Measurements from ENCODE around the gene CIZ1.
A peak's percentile ranks its signal among the peaks of the same experiment; 100 is the strongest.

The CIZ1 gene

GRCh38 chr9:128178806-128179431, 12.5 kb downstream of the CIZ1 start:
- no peak overlapping the region for H3K4me3 ChIP-seq (ENCODE audit: control insufficient read depth in 1 of 7, extremely low read depth in 1 of 7, insufficient read depth in 4 of 7, low read depth in 2 of 7, low read length in 6 of 7)
- ChIA-PET CTCF (no interaction called here), POLR2A (no interaction called here)
- H3K27ac ChIP-seq (ENCODE audit: insufficient read depth in 1 of 2, low read depth in 1 of 2, low read length in 2 of 2, poor library complexity in 1 of 2, severe bottlenecking in 2 of 2), result no peak overlapping the region
- peaks cover 15 to 81% (median 57%) of the 10 kb centered on the region in 4 experiments for H3K36me3 ChIP-seq (ENCODE audit: control insufficient read depth in 4 of 4, insufficient read depth in 4 of 4, low read length in 3 of 4)
- no peaks in the 10 kb centered on the region for H3K4me1 ChIP-seq (ENCODE audit: control extremely low read depth in 1 of 4, control insufficient read depth in 4 of 4, insufficient read depth in 4 of 4, low read length in 3 of 4)
- H3K9me3 ChIP-seq (ENCODE audit: control extremely low read depth in 1 of 5, control insufficient read depth in 4 of 5, insufficient read depth in 2 of 5, low read depth in 1 of 5, low read length in 4 of 5), result peaks cover 0 to 16% (median 13%) of the 10 kb centered on the region in 5 experiments
- DNase-seq, result no peak
- 93% methylated on average over 9 of the region's 11 CpGs for WGBS (ENCODE audit: insufficient coverage)
- no peaks in the 10 kb centered on the region for H3K27me3 ChIP-seq (replicated peaks in 2 of 5; ENCODE audit: control insufficient read depth in 4 of 5, insufficient read depth in 5 of 5, low read length in 4 of 5)

GRCh38 chr9:128175726-128176125, 15.6 kb downstream of the CIZ1 start:
- H3K9me3 ChIP-seq (ENCODE audit: control extremely low read depth in 1 of 5, control insufficient read depth in 4 of 5, insufficient read depth in 2 of 5, low read depth in 1 of 5, low read length in 4 of 5), result peaks cover 0 to 16% (median 13%) of the 10 kb centered on the region in 5 experiments
- H3K27ac ChIP-seq (ENCODE audit: insufficient read depth in 1 of 2, low read depth in 1 of 2, low read length in 2 of 2, poor library complexity in 1 of 2, severe bottlenecking in 2 of 2), result no peak overlapping the region
- H3K27me3 ChIP-seq (replicated peaks in 2 of 5; ENCODE audit: control insufficient read depth in 4 of 5, insufficient read depth in 5 of 5, low read length in 4 of 5), result no peaks in the 10 kb centered on the region
- ChIA-PET POLR2A (no interaction called here), CTCF (interaction anchor here (1.1 kb wide), 2 partner anchors 10 to 14 kb away, joined by 3 read pairs; no protein-coding TSS in a partner anchor)
- 100% methylated on average over 2 of the region's 2 CpGs for WGBS (ENCODE audit: insufficient coverage)
- peaks cover 12 to 70% (median 47%) of the 10 kb centered on the region in 4 experiments for H3K36me3 ChIP-seq (ENCODE audit: control insufficient read depth in 4 of 4, insufficient read depth in 4 of 4, low read length in 3 of 4)
- H3K4me1 ChIP-seq (ENCODE audit: control extremely low read depth in 1 of 4, control insufficient read depth in 4 of 4, insufficient read depth in 4 of 4, low read length in 3 of 4), result no peaks in the 10 kb centered on the region
- H3K4me3 ChIP-seq (ENCODE audit: control insufficient read depth in 1 of 7, extremely low read depth in 1 of 7, insufficient read depth in 4 of 7, low read depth in 2 of 7, low read length in 6 of 7), result no peak overlapping the region
- DNase-seq, result no peak

GRCh38 chr9:128175102-128175563, 16.2 kb downstream of the CIZ1 start:
- WGBS (ENCODE audit: insufficient coverage), result 91% methylated on average over 8 of the region's 8 CpGs
- Histone ChIP-seq H3K27me3 (replicated peaks in 2 of 5; ENCODE audit: control insufficient read depth in 4 of 5, insufficient read depth in 5 of 5, low read length in 4 of 5) (no peaks in the 10 kb centered on the region), H3K36me3 (ENCODE audit: control insufficient read depth in 4 of 4, insufficient read depth in 4 of 4, low read length in 3 of 4) (peaks cover 12 to 68% (median 43%) of the 10 kb centered on the region in 4 experiments), H3K27ac (ENCODE audit: insufficient read depth in 1 of 2, low read depth in 1 of 2, low read length in 2 of 2, poor library complexity in 1 of 2, severe bottlenecking in 2 of 2) (no peak overlapping the region), H3K9me3 (ENCODE audit: control extremely low read depth in 1 of 5, control insufficient read depth in 4 of 5, insufficient read depth in 2 of 5, low read depth in 1 of 5, low read length in 4 of 5) (peaks cover 0 to 14% (median 11%) of the 10 kb centered on the region in 5 experiments), H3K4me3 (ENCODE audit: control insufficient read depth in 1 of 7, extremely low read depth in 1 of 7, insufficient read depth in 4 of 7, low read depth in 2 of 7, low read length in 6 of 7) (no peak overlapping the region), H3K4me1 (ENCODE audit: control extremely low read depth in 1 of 4, control insufficient read depth in 4 of 4, insufficient read depth in 4 of 4, low read length in 3 of 4) (no peaks in the 10 kb centered on the region)
- DNase-seq, result no peak
- POLR2A ChIA-PET, result no interaction called here
- CTCF ChIA-PET, result interaction anchor here (1.1 to 1.6 kb wide), 3 partner anchors 8 to 15 kb away, joined by 3 to 8 read pairs (median 3); no protein-coding TSS in a partner anchor

GRCh38 chr9:128174062-128174461, 17.3 kb downstream of the CIZ1 start:
- H3K4me3 ChIP-seq (ENCODE audit: control insufficient read depth in 1 of 7, extremely low read depth in 1 of 7, insufficient read depth in 4 of 7, low read depth in 2 of 7, low read length in 6 of 7), result no peak overlapping the region
- no peak overlapping the region for H3K27ac ChIP-seq (ENCODE audit: insufficient read depth in 1 of 2, low read depth in 1 of 2, low read length in 2 of 2, poor library complexity in 1 of 2, severe bottlenecking in 2 of 2)
- WGBS (ENCODE audit: insufficient coverage), result 100% methylated on average over 1 of the region's 4 CpGs
- H3K36me3 ChIP-seq (ENCODE audit: control insufficient read depth in 4 of 4, insufficient read depth in 4 of 4, low read length in 3 of 4), result peaks cover 12 to 68% (median 42%) of the 10 kb centered on the region in 4 experiments
- ChIA-PET CTCF (interaction anchor here (1.6 kb wide), 1 partner anchor 9 kb away, joined by 8 read pairs; no protein-coding TSS in a partner anchor), POLR2A (no interaction called here)
- no peaks in the 10 kb centered on the region for H3K27me3 ChIP-seq (replicated peaks in 2 of 5; ENCODE audit: control insufficient read depth in 4 of 5, insufficient read depth in 5 of 5, low read length in 4 of 5)
- H3K9me3 ChIP-seq (ENCODE audit: control extremely low read depth in 1 of 5, control insufficient read depth in 4 of 5, insufficient read depth in 2 of 5, low read depth in 1 of 5, low read length in 4 of 5), result peaks cover 0 to 6% (median 4%) of the 10 kb centered on the region in 5 experiments
- no peak for DNase-seq
- H3K4me1 ChIP-seq (ENCODE audit: control extremely low read depth in 1 of 4, control insufficient read depth in 4 of 4, insufficient read depth in 4 of 4, low read length in 3 of 4), result no peaks in the 10 kb centered on the region

GRCh38 chr9:128169925-128170324, 21.4 kb downstream of the CIZ1 start:
- ChIA-PET POLR2A (no interaction called here), CTCF (interaction anchor here (1.0 to 1.2 kb wide), 2 partner anchors 9 to 14 kb away, joined by 3 to 4 read pairs; no protein-coding TSS in a partner anchor)
- H3K9me3 ChIP-seq (ENCODE audit: control extremely low read depth in 1 of 5, control insufficient read depth in 4 of 5, insufficient read depth in 2 of 5, low read depth in 1 of 5, low read length in 4 of 5), result no peaks in the 10 kb centered on the region
- 100% methylated on average over 5 of the region's 8 CpGs for WGBS (ENCODE audit: insufficient coverage)
- no peak overlapping the region for H3K27ac ChIP-seq (ENCODE audit: insufficient read depth in 1 of 2, low read depth in 1 of 2, low read length in 2 of 2, poor library complexity in 1 of 2, severe bottlenecking in 2 of 2)
- no peak overlapping the region for H3K4me3 ChIP-seq (ENCODE audit: control insufficient read depth in 1 of 7, extremely low read depth in 1 of 7, insufficient read depth in 4 of 7, low read depth in 2 of 7, low read length in 6 of 7)
- no peaks in the 10 kb centered on the region for H3K27me3 ChIP-seq (replicated peaks in 2 of 5; ENCODE audit: control insufficient read depth in 4 of 5, insufficient read depth in 5 of 5, low read length in 4 of 5)
- peaks cover 9 to 61% (median 37%) of the 10 kb centered on the region in 4 experiments for H3K36me3 ChIP-seq (ENCODE audit: control insufficient read depth in 4 of 4, insufficient read depth in 4 of 4, low read length in 3 of 4)
- H3K4me1 ChIP-seq (ENCODE audit: control extremely low read depth in 1 of 4, control insufficient read depth in 4 of 4, insufficient read depth in 4 of 4, low read length in 3 of 4), result no peaks in the 10 kb centered on the region
- DNase-seq, result no peak

- Histone ChIP-seq H3K4me1 (ENCODE audit: control extremely low read depth in 1 of 4, control insufficient read depth in 4 of 4, insufficient read depth in 4 of 4, low read length in 3 of 4) (no peaks in the 10 kb centered on the region), H3K4me3 (ENCODE audit: control insufficient read depth in 1 of 7, extremely low read depth in 1 of 7, insufficient read depth in 4 of 7, low read depth in 2 of 7, low read length in 6 of 7) (no peak overlapping the region), H3K9me3 (ENCODE audit: control extremely low read depth in 1 of 5, control insufficient read depth in 4 of 5, insufficient read depth in 2 of 5, low read depth in 1 of 5, low read length in 4 of 5) (no peaks in the 10 kb centered on the region), H3K27ac (ENCODE audit: insufficient read depth in 1 of 2, low read depth in 1 of 2, low read length in 2 of 2, poor library complexity in 1 of 2, severe bottlenecking in 2 of 2) (no peak overlapping the region), H3K27me3 (replicated peaks in 2 of 5; ENCODE audit: control insufficient read depth in 4 of 5, insufficient read depth in 5 of 5, low read length in 4 of 5) (no peaks in the 10 kb centered on the region), H3K36me3 (ENCODE audit: control insufficient read depth in 4 of 4, insufficient read depth in 4 of 4, low read length in 3 of 4) (peaks cover 9 to 61% (median 38%) of the 10 kb centered on the region in 4 experiments)
- ChIA-PET CTCF (interaction anchor here (0.6 to 1.2 kb wide), 2 partner anchors 12 to 14 kb away, joined by 3 to 4 read pairs; no protein-coding TSS in a partner anchor), POLR2A (no interaction called here)
- 96% methylated on average over 7 of the region's 8 CpGs for WGBS (ENCODE audit: insufficient coverage)
- DNase-seq, result no peak
Observed at GRCh38 chr9:128169492-128169891, 21.9 kb downstream of the CIZ1 start.

- Histone ChIP-seq H3K9me3 (ENCODE audit: control extremely low read depth in 1 of 5, control insufficient read depth in 4 of 5, insufficient read depth in 2 of 5, low read depth in 1 of 5, low read length in 4 of 5) (no peaks in the 10 kb centered on the region), H3K36me3 (ENCODE audit: control insufficient read depth in 4 of 4, insufficient read depth in 4 of 4, low read length in 3 of 4) (peaks cover 10 to 63% (median 43%) of the 10 kb centered on the region in 4 experiments), H3K4me3 (ENCODE audit: control insufficient read depth in 1 of 7, extremely low read depth in 1 of 7, insufficient read depth in 4 of 7, low read depth in 2 of 7, low read length in 6 of 7) (no peak overlapping the region), H3K27me3 (replicated peaks in 2 of 5; ENCODE audit: control insufficient read depth in 4 of 5, insufficient read depth in 5 of 5, low read length in 4 of 5) (no peaks in the 10 kb centered on the region), H3K27ac (ENCODE audit: insufficient read depth in 1 of 2, low read depth in 1 of 2, low read length in 2 of 2, poor library complexity in 1 of 2, severe bottlenecking in 2 of 2) (no peak overlapping the region), H3K4me1 (ENCODE audit: control extremely low read depth in 1 of 4, control insufficient read depth in 4 of 4, insufficient read depth in 4 of 4, low read length in 3 of 4) (no peaks in the 10 kb centered on the region)
- CTCF ChIA-PET, result interaction anchor here (0.6 kb wide), 2 partner anchors 13 to 20 kb away, joined by 3 read pairs; no protein-coding TSS in a partner anchor
- DNase-seq, result peak in 1 of 3 donors; percentile 17
- WGBS (ENCODE audit: insufficient coverage), result 100% methylated on average over 8 of the region's 8 CpGs
- POLR2A ChIA-PET, result no interaction called here
Observed at GRCh38 chr9:128168731-128169308, 22.6 kb downstream of the CIZ1 start.
